Measurements from ENCODE around the gene HDAC4.

DNA sequence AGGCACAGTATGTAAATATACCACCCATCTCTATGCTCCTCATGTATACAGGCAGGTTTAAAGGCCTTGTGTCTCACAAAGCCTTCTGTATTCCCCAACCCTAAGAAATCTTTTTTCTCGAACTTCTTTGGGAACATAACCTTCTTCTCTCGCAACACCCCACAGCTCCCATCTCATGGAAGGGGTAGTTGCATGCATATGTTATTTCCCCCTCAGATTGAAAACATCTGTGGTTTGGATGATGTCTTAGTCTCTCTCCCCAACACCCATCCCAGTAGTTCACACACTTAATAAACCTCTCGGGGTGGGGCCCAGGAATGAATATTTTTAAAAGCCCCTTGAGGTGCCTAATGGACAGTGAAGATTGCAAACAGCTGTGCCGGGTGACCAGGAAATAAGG lies 21.0 kb upstream of the HDAC4 start:
- TF ChIP-seq, protein P1, sequence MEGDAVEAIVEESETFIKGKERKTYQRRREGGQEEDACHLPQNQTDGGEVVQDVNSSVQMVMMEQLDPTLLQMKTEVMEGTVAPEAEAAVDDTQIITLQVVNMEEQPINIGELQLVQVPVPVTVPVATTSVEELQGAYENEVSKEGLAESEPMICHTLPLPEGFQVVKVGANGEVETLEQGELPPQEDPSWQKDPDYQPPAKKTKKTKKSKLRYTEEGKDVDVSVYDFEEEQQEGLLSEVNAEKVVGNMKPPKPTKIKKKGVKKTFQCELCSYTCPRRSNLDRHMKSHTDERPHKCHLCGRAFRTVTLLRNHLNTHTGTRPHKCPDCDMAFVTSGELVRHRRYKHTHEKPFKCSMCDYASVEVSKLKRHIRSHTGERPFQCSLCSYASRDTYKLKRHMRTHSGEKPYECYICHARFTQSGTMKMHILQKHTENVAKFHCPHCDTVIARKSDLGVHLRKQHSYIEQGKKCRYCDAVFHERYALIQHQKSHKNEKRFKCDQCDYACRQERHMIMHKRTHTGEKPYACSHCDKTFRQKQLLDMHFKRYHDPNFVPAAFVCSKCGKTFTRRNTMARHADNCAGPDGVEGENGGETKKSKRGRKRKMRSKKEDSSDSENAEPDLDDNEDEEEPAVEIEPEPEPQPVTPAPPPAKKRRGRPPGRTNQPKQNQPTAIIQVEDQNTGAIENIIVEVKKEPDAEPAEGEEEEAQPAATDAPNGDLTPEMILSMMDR (IDR thresholded peaks at IDR 0.05; ENCODE audit: insufficient read depth, low read length): no peak
- no peak for TF ChIP-seq POLR2AphosphoS5 (IDR thresholded peaks at IDR 0.05; ENCODE audit: low read depth)

Data from HL-60 (cell line).